Karpas-422 (cell line): Measurements from ENCODE around the gene MMP27. TPM values are rescaled to one million over a fixed set of nuclear protein-coding genes. Genes with fewer than 3 reads are reported as not detected.

Experiments used
- DNase-seq: peaks from one replicate; pipeline ENCODE4 v3.0.0-alpha.2; 2015
- H2AFZ ChIP-seq: fragments of 200-600 bp; sonication (generic); 2 replicates; pipeline ENCODE4 v1.6.1; 2014; ENCODE audit warnings: antibody characterized with exemption, low read length, mixed read lengths
- H3K27ac ChIP-seq: fragments of 200-600 bp; sonication (generic); 2 replicates; pipeline ENCODE4 v1.5.1; 2014; ENCODE audit warnings: mild to moderate bottlenecking, low read length, moderate library complexity
- H3K27me3 ChIP-seq: fragments of 200-600 bp; sonication (generic); 2 replicates; pipeline ENCODE4 v1.6.1; 2014; ENCODE audit warnings: low read length, mixed read lengths
- H3K36me3 ChIP-seq: fragments of 200-600 bp; sonication (generic); 2 replicates; pipeline ENCODE4 v1.6.1; 2014; ENCODE audit warnings: low read length, mixed read lengths; ENCODE audit not compliant: insufficient read depth
- H3K4me1 ChIP-seq: fragments of 200-600 bp; sonication (generic); 2 replicates; pipeline ENCODE4 v1.6.1; 2014; ENCODE audit warnings: mild to moderate bottlenecking, low read length, mixed read lengths
- H3K4me2 ChIP-seq: fragments of 200-600 bp; sonication (generic); 2 replicates; pipeline ENCODE4 v1.6.1; 2014; ENCODE audit warnings: low read length, low read depth, mild to moderate bottlenecking; ENCODE audit not compliant: poor library complexity, severe bottlenecking
- H3K4me3 ChIP-seq: fragments of 200-600 bp; sonication (generic); 2 replicates; pipeline ENCODE4 v1.5.1; 2014; ENCODE audit warnings: mild to moderate bottlenecking, antibody characterized with exemption, low read length, mixed read lengths
- H3K79me2 ChIP-seq: fragments of 200-600 bp; sonication (generic); 2 replicates; pipeline ENCODE4 v1.6.1; 2014; ENCODE audit warnings: mild to moderate bottlenecking, low read length, mixed read lengths
- H3K9ac ChIP-seq: fragments of 200-600 bp; sonication (generic); 2 replicates; pipeline ENCODE4 v1.6.0; 2014; ENCODE audit warnings: low read length
- H3K9me2 ChIP-seq: fragments of 200-600 bp; sonication (generic), shearing (Covaris generic); replicated peaks from 2 replicates; pipeline ENCODE4 v1.6.0; 2014; ENCODE audit warnings: mild to moderate bottlenecking, low read length, moderate library complexity; ENCODE audit not compliant: insufficient read depth
- H3K9me3 ChIP-seq: fragments of 300-700, 200-600 bp; sonication (generic); 2 replicates; pipeline ENCODE4 v1.6.1; 2014; ENCODE audit warnings: low read length, mixed read lengths
- H4K20me1 ChIP-seq: fragments of 200-600 bp; sonication (generic); 2 replicates; pipeline ENCODE4 v1.6.1; 2014; ENCODE audit warnings: mild to moderate bottlenecking, antibody characterized with exemption, low read length, low read depth; ENCODE audit not compliant: insufficient read depth
- total RNA-seq: library from RNA; depleted of rRNA; stranded (reverse); fragments of >200 nt; shearing (Covaris generic); gene quantifications from 2 replicates; pipeline ENCODE4 v1.2.3, GENCODE V29; 2014; ENCODE audit warnings: low replicate concordance

MMP27 gene
- total RNA-seq, 1 experiment from 2014 or later = not detected

DNA sequence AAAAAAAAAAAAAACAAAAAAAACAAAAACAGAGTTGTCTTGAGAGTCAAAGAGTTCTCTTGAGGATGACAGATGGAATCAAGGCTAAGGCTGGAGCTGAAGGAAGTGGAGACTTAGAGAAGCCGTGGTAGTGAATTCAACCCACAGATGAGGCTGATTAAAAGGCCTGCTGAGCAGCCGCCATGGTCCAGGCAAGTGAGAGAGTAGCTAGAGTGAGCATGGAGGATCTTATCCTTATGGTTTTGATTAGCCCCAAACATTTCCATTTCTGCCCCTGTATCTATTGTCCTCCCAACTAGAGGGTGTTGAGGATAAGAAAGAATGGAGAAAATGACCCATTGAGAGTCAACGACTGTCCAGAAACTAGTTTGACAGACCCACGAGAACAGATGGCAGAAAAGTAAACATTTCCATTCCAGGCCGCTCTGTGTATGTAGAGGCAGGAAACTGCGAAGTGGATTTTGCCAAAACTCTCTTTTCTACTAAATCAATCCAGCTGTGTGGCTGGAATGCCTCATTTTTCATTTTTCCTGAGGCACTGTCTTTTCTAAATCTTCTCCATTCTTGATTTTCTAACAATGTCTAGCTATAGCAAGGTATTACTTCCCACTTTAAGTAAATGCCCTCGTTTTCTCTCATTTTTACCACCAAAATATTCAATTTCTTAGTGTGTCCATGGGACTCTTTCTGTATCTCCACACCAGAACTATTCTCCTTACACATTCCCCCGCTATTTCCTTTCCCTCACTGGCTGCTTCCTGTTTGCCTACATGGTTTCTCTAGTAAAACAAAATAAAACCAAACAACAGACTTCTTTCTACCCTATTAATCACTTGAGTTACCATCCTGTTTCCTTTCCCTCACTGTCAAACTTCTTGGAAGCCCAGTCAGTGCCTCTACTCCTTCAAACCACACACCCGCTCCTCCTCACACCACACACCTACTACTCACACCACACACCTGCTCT is 24.6 kb upstream of the MMP27 start:
- H3K27ac ChIP-seq = no peak overlapping the region
- no peaks in the 10 kb centered on the region for H3K9me2 ChIP-seq

GRCh38 chr11:102727890-102728289 is 22.3 kb upstream of the MMP27 start:
- no peaks in the 10 kb centered on the region for H4K20me1 ChIP-seq
- no peak overlapping the region for H3K27ac ChIP-seq
- no peaks in the 10 kb centered on the region for H3K36me3 ChIP-seq
- no peak overlapping the region for H3K9ac ChIP-seq
- no peak overlapping the region for H3K4me2 ChIP-seq
- no peaks in the 10 kb centered on the region for H3K4me1 ChIP-seq
- H3K9me2 ChIP-seq = no peaks in the 10 kb centered on the region
- H3K4me3 ChIP-seq = no peak overlapping the region
- no peaks in the 10 kb centered on the region for H3K27me3 ChIP-seq
- no peak overlapping the region for H2AFZ ChIP-seq
- H3K79me2 ChIP-seq = no peaks in the 10 kb centered on the region
- no peak for DNase-seq
- H3K9me3 ChIP-seq = peaks cover 4% of the 10 kb centered on the region

More for the DNA sequence above, 24.6 kb upstream of the MMP27 start:
- Histone ChIP-seq H3K4me3 (no peak overlapping the region), H4K20me1 (no peaks in the 10 kb centered on the region), H3K4me1 (no peaks in the 10 kb centered on the region), H3K4me2 (no peak overlapping the region), H3K9ac (no peak overlapping the region), H3K79me2 (no peaks in the 10 kb centered on the region), H3K27me3 (no peaks in the 10 kb centered on the region), H2AFZ (no peak overlapping the region), H3K36me3 (no peaks in the 10 kb centered on the region), H3K9me3 (peaks cover 4% of the 10 kb centered on the region)
- no peak for DNase-seq

- H3K4me2 ChIP-seq = no peak within 1 kb of the TSS
- H4K20me1 ChIP-seq = no peaks in the 10 kb centered on the region
- no peaks in the 10 kb centered on the region for H3K27me3 ChIP-seq
- H3K9ac ChIP-seq = no peak within 1 kb of the TSS
- H3K9me2 ChIP-seq = no peaks in the 10 kb centered on the region
- DNase-seq = no peak
- no peak within 1 kb of the TSS for H3K27ac ChIP-seq
- H3K4me1 ChIP-seq = no peaks in the 10 kb centered on the region
- no peaks in the 10 kb centered on the region for H3K36me3 ChIP-seq
- no peak within 1 kb of the TSS for H3K4me3 ChIP-seq
- H3K9me3 ChIP-seq = no peaks in the 10 kb centered on the region
- no peak within 1 kb of the TSS for H2AFZ ChIP-seq
- H3K79me2 ChIP-seq = no peaks in the 10 kb centered on the region
These were observed 19.4 kb upstream of the MMP27 start, which contains the start of gene MMP8 for GRCh38 chr11:102724904-102725500. TSS of gene MMP8 (minus strand) at chr11:102724954. CDS start at chr11:102724855, 99 bp downstream.

GRCh38 chr11:102722821-102723220 is 17.3 kb upstream of the MMP27 start:
- H3K36me3 ChIP-seq = no peaks in the 10 kb centered on the region
- H4K20me1 ChIP-seq = no peaks in the 10 kb centered on the region
- no peaks in the 10 kb centered on the region for H3K27me3 ChIP-seq
- no peaks in the 10 kb centered on the region for H3K79me2 ChIP-seq
- no peaks in the 10 kb centered on the region for H3K9me3 ChIP-seq
- H3K4me1 ChIP-seq = no peaks in the 10 kb centered on the region
- no peak for DNase-seq
- H3K4me2 ChIP-seq = no peak overlapping the region
- H2AFZ ChIP-seq = no peak overlapping the region
- no peak overlapping the region for H3K9ac ChIP-seq
- H3K27ac ChIP-seq = no peak overlapping the region
- no peaks in the 10 kb centered on the region for H3K9me2 ChIP-seq
- no peak overlapping the region for H3K4me3 ChIP-seq

DNA sequence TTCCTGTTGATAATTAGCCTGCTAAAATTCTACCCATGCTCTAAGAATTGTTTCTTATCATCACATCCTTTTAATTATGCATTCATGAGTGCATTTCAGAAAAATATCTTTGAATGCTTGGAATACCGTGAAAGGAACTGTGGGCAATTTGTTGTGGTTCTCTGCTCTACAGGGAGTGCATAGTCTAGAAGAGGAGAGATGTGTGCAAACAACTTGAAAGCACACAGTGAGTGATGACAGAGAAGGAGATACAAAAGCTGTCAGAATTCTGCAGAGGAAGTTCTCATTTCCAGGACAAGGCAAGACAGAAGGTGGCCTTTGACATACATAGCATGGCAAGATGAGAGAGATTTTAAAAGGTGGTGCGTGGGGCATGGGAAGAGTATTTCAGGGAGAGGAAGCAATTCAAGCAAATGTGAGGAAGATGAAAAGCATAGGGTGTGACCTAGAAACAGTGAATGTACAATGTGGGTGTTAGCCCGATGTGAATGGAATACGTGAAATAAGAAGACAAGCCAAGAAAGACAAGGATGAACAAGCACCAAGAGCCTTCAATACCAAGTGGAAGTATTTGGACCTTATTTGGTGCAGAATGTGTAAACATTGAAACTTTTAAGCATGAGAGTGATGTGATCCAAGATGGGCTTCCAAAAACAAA is 14.2 kb upstream of the MMP27 start:
- no peak overlapping the region for H3K4me3 ChIP-seq
- peaks cover 7% of the 10 kb centered on the region for H3K4me1 ChIP-seq
- DNase-seq = no peak
- no peaks in the 10 kb centered on the region for H3K79me2 ChIP-seq
- no peaks in the 10 kb centered on the region for H3K36me3 ChIP-seq
- no peak overlapping the region for H3K9ac ChIP-seq
- H3K9me2 ChIP-seq = no peaks in the 10 kb centered on the region
- H3K27me3 ChIP-seq = no peaks in the 10 kb centered on the region
- no peak overlapping the region for H3K27ac ChIP-seq
- H2AFZ ChIP-seq = no peak overlapping the region
- H3K4me2 ChIP-seq = no peak overlapping the region
- no peaks in the 10 kb centered on the region for H3K9me3 ChIP-seq
- no peaks in the 10 kb centered on the region for H4K20me1 ChIP-seq

- DNase-seq = no peak
- Histone ChIP-seq H3K36me3 (no peaks in the 10 kb centered on the region), H3K4me2 (no peak overlapping the region), H3K9ac (no peak overlapping the region), H3K79me2 (no peaks in the 10 kb centered on the region), H3K4me3 (no peak overlapping the region), H3K4me1 (peaks cover 7% of the 10 kb centered on the region), H3K27ac (no peak overlapping the region), H3K27me3 (no peaks in the 10 kb centered on the region), H3K9me2 (no peaks in the 10 kb centered on the region), H2AFZ (no peak overlapping the region), H3K9me3 (no peaks in the 10 kb centered on the region), H4K20me1 (no peaks in the 10 kb centered on the region)
These were observed 11.7 kb upstream of the MMP27 start for GRCh38 chr11:102717280-102717679.

DNA sequence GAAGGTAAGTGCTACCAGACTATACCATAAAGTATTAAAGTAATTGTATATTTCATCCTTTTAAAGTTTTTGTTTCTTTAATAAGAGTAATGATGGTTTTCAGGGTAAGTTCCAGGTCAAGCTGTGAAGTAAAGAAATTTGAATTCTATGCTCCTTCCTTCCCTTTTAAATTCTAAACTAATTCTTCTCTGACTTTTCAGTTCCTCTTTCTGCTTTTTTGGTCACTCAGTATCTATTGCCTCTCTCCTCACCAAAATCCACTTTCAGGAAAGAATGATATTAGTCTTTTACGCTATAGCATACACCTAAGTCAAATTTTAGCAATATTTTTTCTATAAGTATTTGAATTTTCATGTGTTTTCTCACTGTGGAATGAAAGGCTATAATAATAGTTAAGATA is 11.0 kb upstream of the MMP27 start:
- no peak overlapping the region for H3K9ac ChIP-seq

DNA sequence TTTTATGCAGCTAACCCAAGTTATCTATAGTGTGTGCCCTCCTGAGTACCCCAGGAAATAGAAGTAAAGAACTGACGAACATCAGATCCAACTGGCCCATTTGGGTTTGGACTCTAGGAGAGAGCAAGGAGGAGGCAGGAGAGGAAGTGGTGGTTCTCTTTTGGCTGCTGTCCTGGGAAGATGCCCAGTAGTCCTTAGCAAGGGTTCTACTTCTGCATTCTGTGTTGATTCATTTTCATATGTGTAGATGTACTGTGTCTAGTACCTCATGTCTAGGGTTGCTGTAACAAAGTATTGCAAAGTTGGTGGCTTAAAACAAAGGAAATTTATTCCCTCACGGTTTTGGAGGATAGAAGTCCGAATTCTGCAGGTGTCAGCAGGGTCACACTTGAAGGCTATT is 6.6 kb upstream of the MMP27 start:
- Histone ChIP-seq H3K36me3 (no peaks in the 10 kb centered on the region), H3K4me2 (no peak overlapping the region), H3K9ac (no peak overlapping the region), H3K27ac (no peak overlapping the region), H3K9me2 (no peaks in the 10 kb centered on the region), H2AFZ (no peak overlapping the region), H3K4me3 (no peak overlapping the region), H4K20me1 (no peaks in the 10 kb centered on the region), H3K27me3 (no peaks in the 10 kb centered on the region), H3K9me3 (no peaks in the 10 kb centered on the region), H3K79me2 (no peaks in the 10 kb centered on the region), H3K4me1 (peaks cover 7% of the 10 kb centered on the region)
- DNase-seq = no peak

More for the DNA sequence above, 11.0 kb upstream of the MMP27 start:
- Histone ChIP-seq H3K4me3 (no peak overlapping the region), H2AFZ (no peak overlapping the region), H3K9me2 (no peaks in the 10 kb centered on the region), H3K4me1 (peaks cover 7% of the 10 kb centered on the region), H3K4me2 (no peak overlapping the region), H3K27me3 (no peaks in the 10 kb centered on the region), H3K79me2 (no peaks in the 10 kb centered on the region), H3K27ac (no peak overlapping the region), H3K36me3 (no peaks in the 10 kb centered on the region), H4K20me1 (no peaks in the 10 kb centered on the region), H3K9me3 (no peaks in the 10 kb centered on the region)
- DNase-seq = peak; percentile 70
